ENCODE measurements around the gene ITPR2. TPM values are rescaled to one million over a fixed set of nuclear protein-coding genes. Genes with fewer than 3 reads are reported as not detected.

ITPR2 gene
- polyA plus RNA-seq, 1 of the 3 experiments (the other 2 are of a cell fraction), result 2.3 TPM

GRCh38 chr12:26686408-26686807, 146.6 kb downstream of the ITPR2 start:
- no peak overlapping the region for H3K4me3 ChIP-seq (ENCODE audit: low read depth in 2 of 2, low read length in 1 of 2)
- 93% methylated on average over 4 of the region's 4 CpGs for WGBS (ENCODE audit: low lambda C conversion rate)
- H3K9me3 ChIP-seq, result 0 out of 2 replicates have a peak, but pooled peaks cover 10% of the 10 kb centered on the region
- peaks cover 0 to 11% of the 10 kb centered on the region in 2 experiments; a peak in 2 of 4 replicates for H3K4me1 ChIP-seq (ENCODE audit: control insufficient read depth in 1 of 2, insufficient read depth in 2 of 2, low read depth in 1 of 2, low read length in 1 of 2)
- DNase-seq, result no peak
- ChIA-PET CTCF (interaction anchor here (0.9 kb wide), 1 partner anchor 567 kb away, joined by 3 read pairs; no protein-coding TSS in a partner anchor), POLR2A (no interaction called here)
- H3K9ac ChIP-seq, result no peak overlapping the region
- no peaks in the 10 kb centered on the region for H3K9me2 ChIP-seq
- no peaks in the 10 kb centered on the region for H4K20me1 ChIP-seq (ENCODE audit: insufficient read depth)
- H3K79me2 ChIP-seq (ENCODE audit: insufficient read depth), result no peaks in the 10 kb centered on the region
- H2AFZ ChIP-seq (ENCODE audit: low read depth), result no peak overlapping the region
- no peak overlapping the region for H3K27ac ChIP-seq (ENCODE audit: low read depth in 2 of 2, low read length in 1 of 2)
- peaks cover 20 to 23% of the 10 kb centered on the region in 2 experiments for H3K36me3 ChIP-seq (replicated peaks in 1 of 2; ENCODE audit: control insufficient read depth in 1 of 2, insufficient read depth in 2 of 2, low read length in 1 of 2)
- H3K4me2 ChIP-seq, result no peak overlapping the region
- no peak for TF ChIP-seq JUND (IDR thresholded peaks at IDR 0.05)
- TF ChIP-seq ELF1 (IDR thresholded peaks at IDR 0.05), result no peak
- TF ChIP-seq EZH2phosphoT487 (IDR thresholded peaks at IDR 0.05; ENCODE audit: borderline replicate concordance, low read depth), result no peak
- TF ChIP-seq NFIC (IDR thresholded peaks at IDR 0.05; ENCODE audit: borderline replicate concordance), result no peak
- no peak for TF ChIP-seq GATA2 (CRISPR knock-in tag; IDR thresholded peaks at IDR 0.05)
- TF ChIP-seq, protein P1, sequence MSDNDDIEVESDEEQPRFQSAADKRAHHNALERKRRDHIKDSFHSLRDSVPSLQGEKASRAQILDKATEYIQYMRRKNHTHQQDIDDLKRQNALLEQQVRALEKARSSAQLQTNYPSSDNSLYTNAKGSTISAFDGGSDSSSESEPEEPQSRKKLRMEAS (IDR thresholded peaks at IDR 0.05; ENCODE audit: low read depth), result no peak
- TF ChIP-seq PBX3 (IDR thresholded peaks at IDR 0.05), result no peak
- no peak for TF ChIP-seq FOSL2 (IDR thresholded peaks at IDR 0.05; ENCODE audit: borderline replicate concordance, low read depth)
- no peak for TF ChIP-seq ZBTB33 (IDR thresholded peaks at IDR 0.05; ENCODE audit: borderline replicate concordance, low read depth)
- TF ChIP-seq GABPA (IDR thresholded peaks at IDR 0.05; ENCODE audit: low read depth), result no peak
- no peak for TF ChIP-seq NRF1 (IDR thresholded peaks at IDR 0.05; ENCODE audit: low read depth, low read length)
- no peaks in the 10 kb centered on the region for H3K27me3 ChIP-seq (ENCODE audit: insufficient read depth)
- peaks cover 4% of the 10 kb centered on the region for H3F3A ChIP-seq (replicated peaks; ENCODE audit: insufficient read depth)

DNA sequence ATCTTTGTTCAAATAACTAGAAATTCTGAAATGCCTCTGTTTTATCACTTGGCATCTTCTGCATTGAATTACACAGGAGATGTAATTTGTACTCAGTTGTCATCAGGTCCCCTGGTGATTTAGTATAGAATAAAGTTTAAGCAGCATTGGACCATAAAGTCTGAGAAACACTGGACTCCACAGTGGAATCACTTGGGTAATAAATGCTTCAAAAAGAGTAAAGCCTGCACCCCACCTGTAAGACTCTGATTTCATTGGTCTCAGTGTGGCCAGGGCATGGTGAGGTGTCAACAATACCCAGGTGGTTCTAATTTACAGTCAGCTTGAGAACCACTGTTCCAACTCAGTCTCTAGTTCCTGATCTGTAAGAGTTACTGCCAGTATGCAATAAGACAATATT, 148.9 kb downstream of the ITPR2 start:
- no peaks in the 10 kb centered on the region for H3K4me1 ChIP-seq (ENCODE audit: control insufficient read depth in 1 of 2, insufficient read depth in 2 of 2, low read depth in 1 of 2, low read length in 1 of 2)
- no peak overlapping the region for H3K4me2 ChIP-seq
- H3K9me3 ChIP-seq, result 0 out of 2 replicates have a peak, but pooled peaks cover 10% of the 10 kb centered on the region
- H2AFZ ChIP-seq (ENCODE audit: low read depth), result no peak overlapping the region
- CTCF ChIA-PET, result interaction anchor here (1.3 kb wide), 1 partner anchor 32 kb away, joined by 3 read pairs; no protein-coding TSS in a partner anchor
- no peaks in the 10 kb centered on the region for H3K9me2 ChIP-seq
- H3K27ac ChIP-seq (ENCODE audit: low read depth in 2 of 2, low read length in 1 of 2), result no peak overlapping the region
- H4K20me1 ChIP-seq (ENCODE audit: insufficient read depth), result no peaks in the 10 kb centered on the region
- H3K9ac ChIP-seq, result no peak overlapping the region
- TF ChIP-seq CHD2 (IDR thresholded peaks at IDR 0.05; ENCODE audit: low read length, partially characterized antibody), result no peak
- no peak for TF ChIP-seq GABPA (IDR thresholded peaks at IDR 0.05; ENCODE audit: low read depth)
- TF ChIP-seq, protein P2, sequence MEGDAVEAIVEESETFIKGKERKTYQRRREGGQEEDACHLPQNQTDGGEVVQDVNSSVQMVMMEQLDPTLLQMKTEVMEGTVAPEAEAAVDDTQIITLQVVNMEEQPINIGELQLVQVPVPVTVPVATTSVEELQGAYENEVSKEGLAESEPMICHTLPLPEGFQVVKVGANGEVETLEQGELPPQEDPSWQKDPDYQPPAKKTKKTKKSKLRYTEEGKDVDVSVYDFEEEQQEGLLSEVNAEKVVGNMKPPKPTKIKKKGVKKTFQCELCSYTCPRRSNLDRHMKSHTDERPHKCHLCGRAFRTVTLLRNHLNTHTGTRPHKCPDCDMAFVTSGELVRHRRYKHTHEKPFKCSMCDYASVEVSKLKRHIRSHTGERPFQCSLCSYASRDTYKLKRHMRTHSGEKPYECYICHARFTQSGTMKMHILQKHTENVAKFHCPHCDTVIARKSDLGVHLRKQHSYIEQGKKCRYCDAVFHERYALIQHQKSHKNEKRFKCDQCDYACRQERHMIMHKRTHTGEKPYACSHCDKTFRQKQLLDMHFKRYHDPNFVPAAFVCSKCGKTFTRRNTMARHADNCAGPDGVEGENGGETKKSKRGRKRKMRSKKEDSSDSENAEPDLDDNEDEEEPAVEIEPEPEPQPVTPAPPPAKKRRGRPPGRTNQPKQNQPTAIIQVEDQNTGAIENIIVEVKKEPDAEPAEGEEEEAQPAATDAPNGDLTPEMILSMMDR (IDR thresholded peaks at IDR 0.05), result no peak
- TF ChIP-seq RXRA (IDR thresholded peaks at IDR 0.05; ENCODE audit: borderline replicate concordance, low read depth), result no peak
- no peak for TF ChIP-seq NRF1 (IDR thresholded peaks at IDR 0.05; ENCODE audit: low read depth, low read length)
- TF ChIP-seq POLR2AphosphoS5 (IDR thresholded peaks at IDR 0.05; ENCODE audit: low read depth, low read length), result no peak
- TF ChIP-seq SMC3 (IDR thresholded peaks at IDR 0.05; ENCODE audit: low read depth, low read length), result no peak
- no peak for TF ChIP-seq RCOR1 (IDR thresholded peaks at IDR 0.05; ENCODE audit: low read length)
- TF ChIP-seq EP300 (IDR thresholded peaks at IDR 0.05; ENCODE audit: borderline replicate concordance in 1 of 2, low read depth in 1 of 2, low read length in 1 of 2), result no peak
- TF ChIP-seq SIN3A (IDR thresholded peaks at IDR 0.05; ENCODE audit: borderline replicate concordance, low read depth, low read length), result no peak
- TF ChIP-seq FOSL2 (IDR thresholded peaks at IDR 0.05; ENCODE audit: borderline replicate concordance, low read depth), result no peak
- no peak for TF ChIP-seq RFX5 (IDR thresholded peaks at IDR 0.05; ENCODE audit: low read length)
- TF ChIP-seq IRF3 (IDR thresholded peaks at IDR 0.05; ENCODE audit: low read depth, low read length), result no peak
- no peak for TF ChIP-seq TCF12 (IDR thresholded peaks at IDR 0.05)
- TF ChIP-seq YY1 (IDR thresholded peaks at IDR 0.05; ENCODE audit: low read depth), result no peak
- TF ChIP-seq MEF2A (IDR thresholded peaks at IDR 0.05; ENCODE audit: borderline replicate concordance, low read depth), result no peak
- TF ChIP-seq TAF1 (IDR thresholded peaks at IDR 0.05; ENCODE audit: borderline replicate concordance, low read depth, low read length), result no peak
- no peaks in the 10 kb centered on the region for H3K27me3 ChIP-seq (ENCODE audit: insufficient read depth)
- DNase-seq, result no peak
- H3K79me2 ChIP-seq (ENCODE audit: insufficient read depth), result no peaks in the 10 kb centered on the region
- no peak overlapping the region for H3K4me3 ChIP-seq (ENCODE audit: low read depth in 2 of 2, low read length in 1 of 2)
- POLR2A ChIA-PET, result no interaction called here
- H3K36me3 ChIP-seq (replicated peaks in 1 of 2; ENCODE audit: control insufficient read depth in 1 of 2, insufficient read depth in 2 of 2, low read length in 1 of 2), result peaks cover 22 to 29% of the 10 kb centered on the region in 2 experiments
- H3F3A ChIP-seq (replicated peaks; ENCODE audit: insufficient read depth), result peaks cover under 1% of the 10 kb centered on the region
